ENCODE data around the gene TCFL5.
"Not testable (repeated sequence)": the region's sequence is repeated elsewhere in the genome, so short reads cannot be mapped to it uniquely, and the experiment has no call there.

Gene TCFL5

DNA sequence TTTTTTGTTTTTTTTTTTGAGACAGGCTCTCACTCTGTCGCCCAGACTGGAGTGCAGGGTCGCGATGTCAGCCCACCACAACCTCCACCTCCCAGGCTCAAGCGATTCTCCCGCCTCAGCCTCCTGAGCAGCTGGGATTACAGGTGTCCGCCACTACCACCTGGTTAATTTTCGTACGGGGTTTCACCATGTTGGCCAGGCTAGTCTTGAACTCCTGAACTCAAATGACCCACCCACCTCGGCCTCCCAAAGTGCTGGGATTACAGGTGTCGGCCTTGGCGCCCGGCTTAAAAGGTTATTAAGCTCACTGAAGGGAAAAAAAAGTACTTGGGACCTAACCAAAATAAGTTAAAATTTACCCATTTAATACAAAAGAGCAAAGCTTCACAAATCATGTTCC is 1.9 kb downstream of the TCFL5 start:
- FAIRE-seq = no peak
- no peak for DNase-seq (ENCODE audit: insufficient read length, low spot score)
- TF ChIP-seq, protein P1, sequence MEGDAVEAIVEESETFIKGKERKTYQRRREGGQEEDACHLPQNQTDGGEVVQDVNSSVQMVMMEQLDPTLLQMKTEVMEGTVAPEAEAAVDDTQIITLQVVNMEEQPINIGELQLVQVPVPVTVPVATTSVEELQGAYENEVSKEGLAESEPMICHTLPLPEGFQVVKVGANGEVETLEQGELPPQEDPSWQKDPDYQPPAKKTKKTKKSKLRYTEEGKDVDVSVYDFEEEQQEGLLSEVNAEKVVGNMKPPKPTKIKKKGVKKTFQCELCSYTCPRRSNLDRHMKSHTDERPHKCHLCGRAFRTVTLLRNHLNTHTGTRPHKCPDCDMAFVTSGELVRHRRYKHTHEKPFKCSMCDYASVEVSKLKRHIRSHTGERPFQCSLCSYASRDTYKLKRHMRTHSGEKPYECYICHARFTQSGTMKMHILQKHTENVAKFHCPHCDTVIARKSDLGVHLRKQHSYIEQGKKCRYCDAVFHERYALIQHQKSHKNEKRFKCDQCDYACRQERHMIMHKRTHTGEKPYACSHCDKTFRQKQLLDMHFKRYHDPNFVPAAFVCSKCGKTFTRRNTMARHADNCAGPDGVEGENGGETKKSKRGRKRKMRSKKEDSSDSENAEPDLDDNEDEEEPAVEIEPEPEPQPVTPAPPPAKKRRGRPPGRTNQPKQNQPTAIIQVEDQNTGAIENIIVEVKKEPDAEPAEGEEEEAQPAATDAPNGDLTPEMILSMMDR (IDR thresholded peaks at IDR 0.05; ENCODE audit: insufficient read depth, missing control alignments) = no peak

DNA sequence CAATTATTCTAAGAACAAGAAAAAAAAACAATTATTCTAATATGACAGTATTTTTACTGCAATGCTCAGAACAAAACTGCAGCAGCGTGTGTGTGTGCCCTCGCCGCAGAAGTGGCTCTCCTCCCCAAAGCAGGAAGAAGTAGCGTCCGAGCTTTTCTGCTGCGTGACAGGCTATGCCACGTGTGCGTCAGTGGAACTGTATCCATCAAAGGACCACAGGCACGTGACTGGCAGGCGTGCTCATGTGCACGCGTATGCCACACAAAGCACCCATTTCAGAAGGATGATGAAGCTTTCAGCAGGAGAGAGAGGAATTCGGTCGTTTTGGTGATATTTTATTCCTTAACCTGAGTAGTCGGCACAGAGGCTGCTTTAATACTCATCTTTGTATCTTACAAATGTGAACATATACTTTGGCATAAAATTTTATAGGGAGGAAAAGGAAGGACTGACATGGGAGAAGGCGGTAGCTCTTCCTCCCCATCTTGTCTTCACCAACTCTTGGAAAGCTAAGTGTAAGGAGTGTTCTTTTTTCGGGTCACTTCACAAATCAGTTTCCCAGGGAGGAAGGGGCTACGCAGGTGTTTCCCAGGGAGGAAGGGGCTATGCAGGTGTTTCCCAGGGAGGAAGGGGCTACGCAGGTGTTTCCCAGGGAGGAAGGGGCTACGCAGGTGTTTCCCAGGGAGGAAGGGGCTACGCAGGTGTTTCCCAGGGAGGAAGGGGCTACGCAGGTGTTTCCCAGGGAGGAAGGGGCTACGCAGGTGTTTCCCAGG is 3.4 kb downstream of the TCFL5 start:
- TF ChIP-seq, protein P1 (IDR thresholded peaks at IDR 0.05; ENCODE audit: insufficient read depth, missing control alignments) = no peak
- no peak for FAIRE-seq
- no peak for DNase-seq (ENCODE audit: insufficient read length, low spot score)

DNA sequence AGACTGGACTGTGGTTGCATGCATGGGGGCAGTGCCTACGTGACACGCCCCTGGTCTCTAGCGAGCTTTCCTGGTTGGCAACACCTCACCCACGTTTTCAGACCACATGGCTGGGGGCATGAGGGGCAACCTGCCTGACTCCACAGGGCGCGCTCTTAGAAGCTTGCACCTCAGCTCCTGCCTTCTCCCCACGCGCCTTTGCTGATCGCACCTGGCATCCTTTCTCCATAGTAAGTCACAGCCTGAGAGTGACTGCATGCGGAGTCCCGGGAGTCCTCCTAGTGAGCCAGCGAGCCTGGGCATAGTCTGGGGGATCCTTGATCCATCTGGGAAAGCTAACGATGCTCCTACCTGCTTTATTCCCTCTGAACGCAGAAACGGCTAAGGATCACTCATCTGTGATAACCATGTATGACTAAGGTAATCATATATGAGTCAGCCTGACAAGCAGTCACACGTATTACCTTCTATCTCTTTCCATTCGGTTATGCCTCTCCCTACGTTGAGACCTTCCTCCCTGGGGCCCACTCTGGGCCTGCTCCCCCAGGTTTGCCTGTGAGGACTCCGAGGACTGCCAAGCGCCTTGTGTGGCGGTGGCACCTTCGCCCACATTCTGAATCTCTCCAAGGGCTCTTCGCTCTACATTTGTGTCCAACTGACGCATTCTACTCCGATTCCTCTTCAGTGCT is 4.5 kb downstream of the TCFL5 start:
- DNase-seq (ENCODE audit: insufficient read length, low spot score) (no peak), FAIRE-seq (no peak)
- TF ChIP-seq, protein P1 (IDR thresholded peaks at IDR 0.05; ENCODE audit: insufficient read depth, missing control alignments) = no peak

DNA sequence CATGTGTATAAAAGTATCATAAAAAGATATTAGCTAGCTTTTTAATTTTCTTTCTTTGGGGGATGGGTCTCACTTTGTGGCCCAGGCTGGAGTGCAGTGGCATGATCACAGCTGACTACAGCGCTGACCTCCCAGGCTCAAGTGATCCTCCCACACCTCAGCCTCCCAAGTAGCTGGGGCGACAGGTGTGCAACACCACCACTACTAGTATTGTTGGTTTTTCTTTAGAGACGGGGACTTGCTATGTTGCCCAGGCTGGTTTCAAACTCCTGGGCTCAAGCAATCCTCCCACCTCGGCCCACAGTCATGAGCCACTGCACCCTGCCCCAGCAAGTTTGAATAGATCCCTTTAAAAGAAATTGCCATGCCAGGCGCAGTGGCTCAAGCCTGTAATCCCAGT is 6.5 kb downstream of the TCFL5 start:
- FAIRE-seq (no peak), DNase-seq (ENCODE audit: insufficient read length, low spot score) (no peak)
- TF ChIP-seq, protein P1 (IDR thresholded peaks at IDR 0.05; ENCODE audit: insufficient read depth, missing control alignments) = no peak

DNA sequence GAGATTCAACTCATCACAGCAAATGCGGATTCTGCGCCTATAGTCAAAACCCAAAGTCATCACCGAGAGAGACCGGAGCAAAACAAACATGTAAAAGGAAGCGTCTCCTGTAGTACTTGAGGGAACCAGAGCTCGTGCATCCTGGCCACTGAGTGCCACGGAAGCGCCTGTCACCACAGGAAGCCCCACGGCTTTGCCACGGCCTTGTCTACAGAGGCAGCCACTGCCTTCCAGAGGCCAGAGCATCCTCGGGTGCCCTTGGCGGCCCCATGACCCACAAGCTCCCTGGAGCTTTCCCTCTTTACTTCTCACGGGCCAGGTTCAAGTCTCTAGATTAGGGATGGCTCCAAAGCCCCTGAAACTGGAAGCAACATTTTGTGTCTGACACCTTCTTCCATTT is 7.5 kb downstream of the TCFL5 start:
- TF ChIP-seq, protein P1 (IDR thresholded peaks at IDR 0.05; ENCODE audit: insufficient read depth, missing control alignments) = no peak
- FAIRE-seq = no peak
- no peak for DNase-seq (ENCODE audit: insufficient read length, low spot score)

DNA sequence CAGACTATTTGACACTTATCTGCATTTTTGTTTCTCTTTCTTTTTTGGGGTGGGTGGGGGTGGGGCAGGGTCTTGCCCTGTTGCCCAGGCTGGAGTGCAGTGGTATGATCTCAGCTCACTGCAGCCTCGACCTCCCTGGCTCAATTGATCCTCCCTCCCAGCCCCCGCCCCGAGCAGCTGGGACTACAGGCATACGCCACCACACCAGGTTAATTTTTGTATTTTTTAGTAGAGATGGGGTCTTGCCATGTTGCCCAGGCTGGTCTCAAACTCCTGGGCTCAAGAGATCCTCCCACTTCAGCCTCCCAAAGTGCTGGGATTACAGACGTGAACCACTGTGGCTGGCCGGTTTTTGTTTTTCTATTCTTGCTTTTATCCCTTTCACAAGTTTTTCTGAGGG is 8.3 kb downstream of the TCFL5 start:
- FAIRE-seq; DNase-seq (ENCODE audit: insufficient read length, low spot score): not testable (repeated sequence)

DNA sequence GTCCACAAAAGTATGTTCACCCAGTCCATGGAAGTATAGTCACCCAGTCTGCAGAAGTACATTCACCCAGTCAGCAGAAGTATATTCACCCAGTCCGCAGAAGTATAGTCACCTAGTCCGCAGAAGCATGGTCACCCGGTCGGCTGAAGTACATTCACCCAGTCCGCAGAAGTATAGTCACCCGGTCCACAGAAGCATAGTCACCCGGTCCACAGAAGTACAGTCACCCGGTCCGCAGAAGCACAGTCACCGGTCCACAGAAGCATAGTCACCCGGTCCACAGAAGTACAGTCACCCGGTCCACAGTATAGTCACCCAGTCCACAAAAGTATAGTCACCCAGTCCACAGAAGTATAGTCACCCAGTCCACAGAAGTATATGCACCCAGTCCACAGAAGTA is 8.8 kb downstream of the TCFL5 start:
- FAIRE-seq (no peak), DNase-seq (ENCODE audit: insufficient read length, low spot score) (no peak)
- TF ChIP-seq, protein P1 (IDR thresholded peaks at IDR 0.05; ENCODE audit: insufficient read depth, missing control alignments) = no peak
